Measurements from ENCODE around the gene SLC17A1.

Gene SLC17A1

DNA sequence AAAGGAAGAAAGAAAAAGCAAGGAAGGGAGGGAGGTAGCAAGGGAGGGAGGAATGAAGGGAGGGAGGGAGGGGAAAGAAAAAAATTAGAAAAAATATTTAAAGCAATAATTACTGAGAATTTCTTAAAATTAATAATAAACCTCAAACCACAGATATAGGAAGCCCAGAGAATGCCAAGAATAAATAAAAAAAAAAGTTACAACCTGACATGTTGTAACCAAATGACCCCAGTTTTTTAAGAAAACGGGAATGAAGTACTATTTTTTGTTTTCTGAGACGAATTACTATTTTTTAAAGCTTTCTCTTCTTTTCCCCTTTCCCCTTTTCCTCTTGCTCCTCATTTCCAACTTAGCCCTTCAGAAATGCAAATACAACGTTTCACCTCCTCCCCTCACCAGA is 16.7 kb downstream of the SLC17A1 start:
- no peaks in the 10 kb centered on the region for H3K27me3 ChIP-seq (ENCODE audit: insufficient read depth, low read length)
- H3K4me3 ChIP-seq (ENCODE audit: low read length): no peak overlapping the region
- no peaks in the 10 kb centered on the region for H3K36me3 ChIP-seq (ENCODE audit: insufficient read depth, low read length)
- no peaks in the 10 kb centered on the region for H3K4me1 ChIP-seq (ENCODE audit: insufficient read depth, low read length)
- H2AFZ ChIP-seq (ENCODE audit: low read depth, low read length): no peak overlapping the region
- no peaks in the 10 kb centered on the region for H3K9me3 ChIP-seq (ENCODE audit: low read length)

DNA sequence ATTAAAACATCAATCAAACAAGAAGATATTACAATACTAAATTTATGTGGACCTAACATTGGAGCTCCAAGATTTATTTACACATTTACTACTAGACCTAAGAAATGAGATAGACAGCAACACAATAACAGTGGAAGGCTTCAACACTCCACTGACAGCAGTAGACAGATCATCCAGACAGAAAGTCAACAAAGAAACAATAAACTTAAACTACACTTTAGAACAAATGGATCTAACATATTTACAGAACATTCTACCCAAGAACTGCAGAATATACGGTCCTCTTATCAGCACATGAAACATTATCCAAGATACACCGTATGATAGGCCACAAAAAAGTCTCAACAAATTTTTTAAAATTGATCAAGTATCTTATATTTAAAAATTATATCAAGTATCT is 27.0 kb downstream of the SLC17A1 start:
- Histone ChIP-seq H3K36me3 (ENCODE audit: insufficient read depth, low read length) (no peaks in the 10 kb centered on the region), H3K9me3 (ENCODE audit: low read length) (no peaks in the 10 kb centered on the region), H3K4me1 (ENCODE audit: insufficient read depth, low read length) (no peaks in the 10 kb centered on the region), H3K4me3 (ENCODE audit: low read length) (no peak overlapping the region), H2AFZ (ENCODE audit: low read depth, low read length) (no peak overlapping the region), H3K27me3 (ENCODE audit: insufficient read depth, low read length) (no peaks in the 10 kb centered on the region)

DNA sequence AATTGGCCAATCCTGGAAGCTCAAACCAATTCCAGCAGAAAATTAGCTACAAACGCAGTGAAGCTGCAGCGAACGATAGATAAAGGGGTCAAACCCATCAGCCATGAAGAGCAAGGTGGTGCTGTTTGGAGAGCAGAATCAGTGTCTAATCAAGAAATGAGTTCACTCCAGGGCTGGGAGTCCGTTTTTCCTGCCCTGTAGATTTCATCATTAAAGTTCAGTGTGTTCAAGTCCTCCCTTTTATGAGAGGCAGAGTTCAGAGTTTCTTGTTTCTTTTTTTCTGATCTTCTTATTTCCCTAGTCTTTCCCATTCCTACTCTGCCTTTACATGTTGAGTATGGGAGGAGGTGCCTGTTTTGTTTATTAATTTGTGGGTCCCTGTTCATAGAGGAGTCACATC is 30.4 kb downstream of the SLC17A1 start:
- H3K4me3 ChIP-seq (ENCODE audit: low read length): no peak overlapping the region
- no peaks in the 10 kb centered on the region for H3K9me3 ChIP-seq (ENCODE audit: low read length)
- no peaks in the 10 kb centered on the region for H3K4me1 ChIP-seq (ENCODE audit: insufficient read depth, low read length)
- peaks cover 3% of the 10 kb centered on the region for H3K27me3 ChIP-seq (ENCODE audit: insufficient read depth, low read length)
- H3K36me3 ChIP-seq (ENCODE audit: insufficient read depth, low read length): no peaks in the 10 kb centered on the region
- H2AFZ ChIP-seq (ENCODE audit: low read depth, low read length): no peak overlapping the region

DNA sequence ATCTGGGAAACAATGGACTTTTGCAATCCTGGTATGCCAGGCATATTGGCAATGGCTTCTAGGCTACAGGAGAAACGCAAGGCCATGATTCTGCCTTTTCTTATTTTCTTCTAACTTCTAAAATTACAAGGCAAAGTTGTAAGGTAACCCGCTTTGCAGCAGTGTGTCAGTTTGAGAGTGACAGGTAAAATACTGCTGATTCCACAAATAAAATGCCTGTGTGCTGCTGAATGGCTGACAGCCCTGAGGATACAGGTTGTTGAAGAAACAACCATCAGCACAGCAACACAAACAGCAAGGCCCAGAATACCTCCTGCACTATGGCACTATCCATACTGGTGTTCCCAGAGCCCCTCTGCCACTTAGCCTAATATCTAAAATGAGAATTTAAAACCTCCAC is 37.1 kb downstream of the SLC17A1 start:
- no peaks in the 10 kb centered on the region for H3K36me3 ChIP-seq (ENCODE audit: insufficient read depth, low read length)
- no peak overlapping the region for H2AFZ ChIP-seq (ENCODE audit: low read depth, low read length)
- no peaks in the 10 kb centered on the region for H3K9me3 ChIP-seq (ENCODE audit: low read length)
- H3K27me3 ChIP-seq (ENCODE audit: insufficient read depth, low read length): peaks cover 3% of the 10 kb centered on the region
- H3K4me3 ChIP-seq (ENCODE audit: low read length): no peak overlapping the region
- no peaks in the 10 kb centered on the region for H3K4me1 ChIP-seq (ENCODE audit: insufficient read depth, low read length)

DNA sequence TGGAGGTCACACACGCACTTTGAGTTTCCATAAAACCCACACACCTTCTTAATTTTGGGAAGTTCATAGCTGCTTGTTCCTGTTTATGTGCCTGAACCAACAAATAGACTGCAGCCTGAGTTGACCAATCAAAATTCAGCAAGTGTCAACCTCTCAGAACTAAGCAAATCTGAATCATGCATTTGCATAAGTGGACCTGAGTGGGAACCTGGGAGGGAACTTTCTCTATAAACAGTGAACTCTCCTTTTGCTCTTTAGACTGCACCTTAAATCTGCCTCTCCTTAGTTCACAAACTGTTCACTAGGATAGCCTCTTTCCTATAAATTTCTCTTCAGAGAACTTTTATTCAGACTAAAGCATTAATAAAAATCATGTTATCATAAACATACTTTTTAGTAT is 37.9 kb downstream of the SLC17A1 start:
- peaks cover 3% of the 10 kb centered on the region for H3K27me3 ChIP-seq (ENCODE audit: insufficient read depth, low read length)
- no peak overlapping the region for H2AFZ ChIP-seq (ENCODE audit: low read depth, low read length)
- H3K4me1 ChIP-seq (ENCODE audit: insufficient read depth, low read length): no peaks in the 10 kb centered on the region
- no peak overlapping the region for H3K4me3 ChIP-seq (ENCODE audit: low read length)
- H3K9me3 ChIP-seq (ENCODE audit: low read length): no peaks in the 10 kb centered on the region
- no peaks in the 10 kb centered on the region for H3K36me3 ChIP-seq (ENCODE audit: insufficient read depth, low read length)

GRCh38 chr6:25792016-25792415 is 39.8 kb downstream of the SLC17A1 start:
- H3K36me3 ChIP-seq (ENCODE audit: insufficient read depth, low read length): no peaks in the 10 kb centered on the region
- H3K4me3 ChIP-seq (ENCODE audit: low read length): no peak overlapping the region
- no peak overlapping the region for H2AFZ ChIP-seq (ENCODE audit: low read depth, low read length)
- peaks cover 3% of the 10 kb centered on the region for H3K27me3 ChIP-seq (ENCODE audit: insufficient read depth, low read length)
- H3K9me3 ChIP-seq (ENCODE audit: low read length): no peaks in the 10 kb centered on the region
- H3K4me1 ChIP-seq (ENCODE audit: insufficient read depth, low read length): no peaks in the 10 kb centered on the region

GRCh38 chr6:25789475-25789874 is 42.4 kb downstream of the SLC17A1 start:
- Histone ChIP-seq H3K9me3 (ENCODE audit: low read length) (no peaks in the 10 kb centered on the region), H3K4me1 (ENCODE audit: insufficient read depth, low read length) (no peaks in the 10 kb centered on the region), H2AFZ (ENCODE audit: low read depth, low read length) (no peak overlapping the region), H3K27me3 (ENCODE audit: insufficient read depth, low read length) (no peaks in the 10 kb centered on the region), H3K36me3 (ENCODE audit: insufficient read depth, low read length) (no peaks in the 10 kb centered on the region), H3K4me3 (ENCODE audit: low read length) (no peak overlapping the region)

GRCh38 chr6:25788305-25788922 is 43.4 kb downstream of the SLC17A1 start:
- no peaks in the 10 kb centered on the region for H3K27me3 ChIP-seq (ENCODE audit: insufficient read depth, low read length)
- H3K36me3 ChIP-seq (ENCODE audit: insufficient read depth, low read length): no peaks in the 10 kb centered on the region
- H2AFZ ChIP-seq (ENCODE audit: low read depth, low read length): no peak overlapping the region
- no peaks in the 10 kb centered on the region for H3K4me1 ChIP-seq (ENCODE audit: insufficient read depth, low read length)
- H3K4me3 ChIP-seq (ENCODE audit: low read length): no peak overlapping the region
- no peaks in the 10 kb centered on the region for H3K9me3 ChIP-seq (ENCODE audit: low read length)

GRCh38 chr6:25787428-25787827 is 44.4 kb downstream of the SLC17A1 start:
- no peaks in the 10 kb centered on the region for H3K4me1 ChIP-seq (ENCODE audit: insufficient read depth, low read length)
- H3K36me3 ChIP-seq (ENCODE audit: insufficient read depth, low read length): no peaks in the 10 kb centered on the region
- H3K27me3 ChIP-seq (ENCODE audit: insufficient read depth, low read length): no peaks in the 10 kb centered on the region
- no peak overlapping the region for H3K4me3 ChIP-seq (ENCODE audit: low read length)
- no peaks in the 10 kb centered on the region for H3K9me3 ChIP-seq (ENCODE audit: low read length)
- no peak overlapping the region for H2AFZ ChIP-seq (ENCODE audit: low read depth, low read length)

DNA sequence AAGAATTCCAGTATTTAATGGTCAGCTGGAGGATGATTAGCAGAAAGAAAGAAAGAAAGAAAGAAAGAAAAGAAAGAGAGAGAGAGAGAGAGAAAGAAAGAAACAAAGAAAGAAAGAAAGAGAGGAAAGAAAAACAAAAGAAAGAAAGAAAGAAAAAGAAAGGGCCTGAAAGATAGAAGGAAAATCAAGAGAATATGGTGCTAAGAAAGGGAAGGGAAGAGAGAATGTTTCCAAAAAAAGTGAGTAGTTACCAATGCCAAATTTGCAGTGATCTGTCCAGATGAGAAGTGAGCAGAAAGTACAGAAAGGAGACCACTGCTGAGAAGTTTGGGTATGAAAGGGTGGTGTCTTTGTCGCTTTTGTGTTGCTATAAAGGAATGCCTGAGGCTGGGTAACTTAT is 50.7 kb downstream of the SLC17A1 start:
- no peaks in the 10 kb centered on the region for H3K4me1 ChIP-seq (ENCODE audit: insufficient read depth, low read length)
- H2AFZ ChIP-seq (ENCODE audit: low read depth, low read length): no peak overlapping the region
- H3K4me3 ChIP-seq (ENCODE audit: low read length): no peak overlapping the region

DNA sequence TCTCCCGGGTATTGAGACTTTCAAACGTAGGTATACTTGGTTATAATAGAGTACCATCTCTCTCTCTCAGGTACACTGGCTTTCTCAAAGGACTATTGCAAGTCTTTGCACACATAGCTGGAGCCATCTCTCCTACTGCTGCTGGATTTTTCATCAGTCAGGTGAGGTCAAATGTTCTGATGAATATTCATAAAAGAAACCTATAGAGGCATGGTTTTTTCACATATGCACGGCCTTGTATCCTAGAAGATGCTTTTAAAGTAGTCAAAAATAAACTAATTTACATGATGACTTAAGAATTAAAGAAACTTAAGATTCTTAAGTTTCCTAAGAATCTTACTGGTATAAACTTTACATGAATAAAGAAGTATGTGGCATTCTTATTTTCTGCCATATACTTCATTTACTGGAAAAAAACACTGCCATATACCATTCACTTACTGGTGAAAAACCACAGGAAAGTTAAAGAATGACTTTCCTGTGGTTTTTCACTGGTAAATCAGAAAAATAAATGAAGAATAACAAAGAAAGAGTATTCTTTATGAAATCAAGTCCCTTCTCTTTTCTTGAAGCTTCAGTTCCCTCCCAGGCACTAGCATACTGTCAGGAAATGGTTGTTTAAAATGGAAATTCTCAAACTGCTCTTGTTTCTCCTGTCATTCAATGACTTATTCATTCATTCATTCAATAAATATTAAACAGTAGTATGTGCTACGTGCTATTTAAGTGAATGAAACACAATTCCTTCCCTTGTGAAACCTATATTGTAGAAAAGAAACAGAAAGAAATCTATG is 53.8 kb downstream of the SLC17A1 start:
- no peaks in the 10 kb centered on the region for H3K36me3 ChIP-seq (ENCODE audit: insufficient read depth, low read length)

More for the DNA sequence above, 50.7 kb downstream of the SLC17A1 start:
- Histone ChIP-seq H3K27me3 (ENCODE audit: insufficient read depth, low read length) (no peaks in the 10 kb centered on the region), H3K9me3 (ENCODE audit: low read length) (no peaks in the 10 kb centered on the region), H3K36me3 (ENCODE audit: insufficient read depth, low read length) (no peaks in the 10 kb centered on the region)

GRCh38 chr6:25777031-25777430 is 54.8 kb downstream of the SLC17A1 start:
- no peak overlapping the region for H3K4me3 ChIP-seq (ENCODE audit: low read length)

More for the DNA sequence above, 53.8 kb downstream of the SLC17A1 start:
- no peaks in the 10 kb centered on the region for H3K9me3 ChIP-seq (ENCODE audit: low read length)
- no peak overlapping the region for H2AFZ ChIP-seq (ENCODE audit: low read depth, low read length)
- H3K27me3 ChIP-seq (ENCODE audit: insufficient read depth, low read length): no peaks in the 10 kb centered on the region
- H3K4me1 ChIP-seq (ENCODE audit: insufficient read depth, low read length): no peaks in the 10 kb centered on the region
- H3K4me3 ChIP-seq (ENCODE audit: low read length): no peak overlapping the region

DNA sequence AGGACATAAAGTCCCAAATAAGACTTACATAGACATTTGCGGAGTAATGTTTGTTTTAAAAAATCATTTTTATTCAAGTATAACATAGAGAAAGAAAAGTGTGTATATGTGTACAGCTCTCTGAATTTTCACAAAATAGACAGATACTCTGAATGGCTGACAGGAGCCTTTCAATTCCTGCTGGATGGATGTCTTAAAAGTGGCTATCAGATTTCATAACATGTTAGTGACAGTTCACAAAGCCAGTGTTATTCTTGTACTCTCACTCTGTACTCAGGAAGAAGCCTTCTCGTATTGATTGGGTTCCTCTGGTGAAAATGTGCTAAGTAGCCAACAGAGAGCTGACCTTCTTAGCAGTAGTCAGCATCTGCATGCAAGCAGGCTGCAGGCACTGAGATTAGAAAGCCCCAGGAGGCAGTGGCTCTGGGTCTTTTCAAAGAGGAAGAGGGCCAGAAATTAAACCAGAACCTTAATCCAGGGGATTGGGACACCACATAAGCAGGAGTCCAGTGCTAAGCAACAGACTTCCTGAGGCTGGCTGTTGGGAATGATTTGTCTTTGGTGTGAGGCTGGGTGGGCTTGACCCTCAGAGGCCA is 57.6 kb downstream of the SLC17A1 start:
- H3K4me1 ChIP-seq (ENCODE audit: insufficient read depth, low read length): no peaks in the 10 kb centered on the region
- no peaks in the 10 kb centered on the region for H3K36me3 ChIP-seq (ENCODE audit: insufficient read depth, low read length)
- no peak overlapping the region for H3K4me3 ChIP-seq (ENCODE audit: low read length)
- no peaks in the 10 kb centered on the region for H3K27me3 ChIP-seq (ENCODE audit: insufficient read depth, low read length)
- no peak overlapping the region for H2AFZ ChIP-seq (ENCODE audit: low read depth, low read length)
- no peaks in the 10 kb centered on the region for H3K9me3 ChIP-seq (ENCODE audit: low read length)

More at GRCh38 chr6:25777031-25777430, 54.8 kb downstream of the SLC17A1 start:
- H3K27me3 ChIP-seq (ENCODE audit: insufficient read depth, low read length): no peaks in the 10 kb centered on the region
- no peak overlapping the region for H2AFZ ChIP-seq (ENCODE audit: low read depth, low read length)
- H3K9me3 ChIP-seq (ENCODE audit: low read length): no peaks in the 10 kb centered on the region
- no peaks in the 10 kb centered on the region for H3K36me3 ChIP-seq (ENCODE audit: insufficient read depth, low read length)
- no peaks in the 10 kb centered on the region for H3K4me1 ChIP-seq (ENCODE audit: insufficient read depth, low read length)
